Stimulated activated CD4-positive, alpha-beta T cell treated with anti-CD3 and anti-CD28 coated beads, TNF-alpha, amount 100 ng/mL, for 48 hours (primary cell): Measurements from ENCODE around the gene CCSER1.

Source experiments
- DNase-seq, 3 donors: peaks; one replicate each; pipeline ENCODE4 v3.0.0-alpha.2; 2020; ENCODE audit warnings: low read depth in 3 of 3

The CCSER1 gene

GRCh38 chr4:90570615-90571014, 443.4 kb downstream of the CCSER1 start:
- no peak for DNase-seq

GRCh38 chr4:90572996-90573395, 445.8 kb downstream of the CCSER1 start:
- no peak for DNase-seq

- DNase-seq = no peak
Observed at GRCh38 chr4:90575371-90575770, 448.2 kb downstream of the CCSER1 start.

- no peak for DNase-seq
Observed at GRCh38 chr4:90580326-90580725, 453.1 kb downstream of the CCSER1 start.

- DNase-seq = no peak
Observed at GRCh38 chr4:90582087-90582486, 454.9 kb downstream of the CCSER1 start.

GRCh38 chr4:90584051-90584450, 456.9 kb downstream of the CCSER1 start:
- no peak for DNase-seq

- no peak for DNase-seq
Observed at GRCh38 chr4:90585961-90586360, 458.8 kb downstream of the CCSER1 start.

GRCh38 chr4:90586799-90587198, 459.6 kb downstream of the CCSER1 start:
- DNase-seq = no peak

GRCh38 chr4:90597927-90598326, 470.7 kb downstream of the CCSER1 start:
- DNase-seq = no peak

GRCh38 chr4:90598741-90599140, 471.5 kb downstream of the CCSER1 start:
- no peak for DNase-seq

GRCh38 chr4:90602726-90603125, 475.5 kb downstream of the CCSER1 start:
- no peak for DNase-seq

GRCh38 chr4:90603540-90603939, 476.3 kb downstream of the CCSER1 start:
- no peak for DNase-seq

- no peak for DNase-seq
Observed at GRCh38 chr4:90606781-90607180, 479.6 kb downstream of the CCSER1 start.

- no peak for DNase-seq
Observed at GRCh38 chr4:90614371-90614770, 487.2 kb downstream of the CCSER1 start.

- no peak for DNase-seq
Observed at GRCh38 chr4:90621080-90621479, 493.9 kb downstream of the CCSER1 start.

- DNase-seq = no peak
Observed at GRCh38 chr4:90624781-90625180, 497.6 kb downstream of the CCSER1 start.

- DNase-seq = no peak
Observed at GRCh38 chr4:90641861-90642599, 514.8 kb downstream of the CCSER1 start.

- no peak for DNase-seq
Observed at GRCh38 chr4:90643156-90643555, 516.0 kb downstream of the CCSER1 start.

GRCh38 chr4:90648311-90648710, 521.1 kb downstream of the CCSER1 start:
- DNase-seq = no peak

GRCh38 chr4:90648791-90649190, 521.6 kb downstream of the CCSER1 start:
- no peak for DNase-seq

GRCh38 chr4:90660672-90661071, 533.5 kb downstream of the CCSER1 start:
- no peak for DNase-seq

GRCh38 chr4:90670183-90670582, 543.0 kb downstream of the CCSER1 start:
- DNase-seq = no peak

- DNase-seq = no peak
Observed at GRCh38 chr4:90689739-90690138, 562.5 kb downstream of the CCSER1 start.

GRCh38 chr4:90695411-90695810, 568.2 kb downstream of the CCSER1 start:
- no peak for DNase-seq
